ENCODE results near the gene TMEM161B. TPM values are rescaled to one million over a fixed set of nuclear protein-coding genes. Genes with fewer than 3 reads are reported as not detected.
"Not testable (repeated sequence)": the region's sequence is repeated elsewhere in the genome, so short reads cannot be mapped to it uniquely, and the experiment has no call there.

TMEM161B gene
- total RNA-seq, 4 donors from 2014 or later = 10.7 to 31.0 (median 25.3) TPM

- Histone ChIP-seq H3K27me3 (no peaks in the 10 kb centered on the region), H3K27ac (no peak overlapping the region), H3K9me3 (no peaks in the 10 kb centered on the region), H3K4me3 (no peak overlapping the region), H3K36me3 (peaks cover 0 to 12% (median 0%) of the 10 kb centered on the region in 3 donors), H3K4me1 (peaks cover 0 to 5% (median 0%) of the 10 kb centered on the region in 4 donors)
- no peak for DNase-seq
- no peak for TF ChIP-seq POLR2A (IDR thresholded peaks at IDR 0.05)
- TF ChIP-seq, protein P1, sequence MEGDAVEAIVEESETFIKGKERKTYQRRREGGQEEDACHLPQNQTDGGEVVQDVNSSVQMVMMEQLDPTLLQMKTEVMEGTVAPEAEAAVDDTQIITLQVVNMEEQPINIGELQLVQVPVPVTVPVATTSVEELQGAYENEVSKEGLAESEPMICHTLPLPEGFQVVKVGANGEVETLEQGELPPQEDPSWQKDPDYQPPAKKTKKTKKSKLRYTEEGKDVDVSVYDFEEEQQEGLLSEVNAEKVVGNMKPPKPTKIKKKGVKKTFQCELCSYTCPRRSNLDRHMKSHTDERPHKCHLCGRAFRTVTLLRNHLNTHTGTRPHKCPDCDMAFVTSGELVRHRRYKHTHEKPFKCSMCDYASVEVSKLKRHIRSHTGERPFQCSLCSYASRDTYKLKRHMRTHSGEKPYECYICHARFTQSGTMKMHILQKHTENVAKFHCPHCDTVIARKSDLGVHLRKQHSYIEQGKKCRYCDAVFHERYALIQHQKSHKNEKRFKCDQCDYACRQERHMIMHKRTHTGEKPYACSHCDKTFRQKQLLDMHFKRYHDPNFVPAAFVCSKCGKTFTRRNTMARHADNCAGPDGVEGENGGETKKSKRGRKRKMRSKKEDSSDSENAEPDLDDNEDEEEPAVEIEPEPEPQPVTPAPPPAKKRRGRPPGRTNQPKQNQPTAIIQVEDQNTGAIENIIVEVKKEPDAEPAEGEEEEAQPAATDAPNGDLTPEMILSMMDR (IDR thresholded peaks at IDR 0.05) = no peak
These were observed 7.7 kb upstream of the TMEM161B start for GRCh38 chr5:88276378-88276777.

GRCh38 chr5:88275581-88275980 lies 6.9 kb upstream of the TMEM161B start:
- no peaks in the 10 kb centered on the region for H3K27me3 ChIP-seq
- H3K9me3 ChIP-seq = no peaks in the 10 kb centered on the region
- peaks cover 0 to 7% (median 0%) of the 10 kb centered on the region in 4 donors for H3K4me1 ChIP-seq
- H3K27ac ChIP-seq = no peak overlapping the region
- H3K4me3 ChIP-seq = no peak overlapping the region
- H3K36me3 ChIP-seq = peaks cover 0 to 12% (median 0%) of the 10 kb centered on the region in 3 donors
- no peak for DNase-seq
- TF ChIP-seq POLR2A (IDR thresholded peaks at IDR 0.05) = no peak
- TF ChIP-seq, protein P1 (IDR thresholded peaks at IDR 0.05) = no peak

DNA sequence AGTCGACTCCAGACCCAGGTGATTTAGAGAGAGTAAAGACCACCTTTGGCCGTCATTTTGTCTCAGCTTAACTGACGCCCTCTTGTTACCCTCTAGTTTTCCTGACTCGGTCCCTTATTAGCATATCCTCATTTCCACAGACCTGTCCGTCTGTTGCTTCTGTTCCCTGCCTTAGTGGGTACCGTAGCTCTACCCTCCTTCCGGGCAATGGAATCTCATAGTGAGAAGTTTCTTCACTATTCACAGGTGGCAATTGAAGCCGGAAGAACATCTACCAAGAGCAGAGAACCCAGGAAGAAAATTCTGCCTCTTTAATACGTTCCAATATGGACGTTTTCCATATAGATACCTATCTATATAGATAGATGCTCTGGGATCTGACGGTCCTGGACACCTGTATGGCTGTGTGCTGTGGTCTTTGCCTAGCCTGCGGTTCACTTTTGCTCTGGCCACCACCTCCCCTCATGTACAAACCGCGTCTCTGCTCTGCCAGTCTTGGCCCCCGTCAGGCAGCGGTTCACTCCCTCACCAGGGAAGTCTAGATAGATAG lies 652 bp upstream of the TMEM161B start:
- Histone ChIP-seq H3K27me3 (no peaks in the 10 kb centered on the region), H3K27ac (peak overlapping the region; percentile 78 to 91 (median 80)), H3K4me3 (peak overlapping the region; percentile 46 to 91 (median 72)), H3K4me1 (peaks cover 0 to 34% (median 3%) of the 10 kb centered on the region in 4 donors), H3K36me3 (peaks cover 0 to 14% (median 0%) of the 10 kb centered on the region in 3 donors), H3K9me3 (no peaks in the 10 kb centered on the region)
- no peak for TF ChIP-seq POLR2A (IDR thresholded peaks at IDR 0.05)
- TF ChIP-seq, protein P1 (IDR thresholded peaks at IDR 0.05) = no peak
- no peak for DNase-seq

- not testable (repeated sequence) for H3K27me3 ChIP-seq, H3K4me3 ChIP-seq, H3K27ac ChIP-seq, H3K36me3 ChIP-seq, H3K9me3 ChIP-seq, DNase-seq
- H3K4me1 ChIP-seq = peaks cover 0 to 22% (median 3%) of the 10 kb centered on the region in 4 donors
These were observed 4.1 kb downstream of the TMEM161B start for GRCh38 chr5:88264565-88264964.

GRCh38 chr5:88263349-88263748 lies 5.3 kb downstream of the TMEM161B start:
- Histone ChIP-seq H3K9me3 (no peaks in the 10 kb centered on the region), H3K27me3 (no peaks in the 10 kb centered on the region), H3K4me3 (no peak overlapping the region), H3K36me3 (peaks cover 0 to 3% (median 0%) of the 10 kb centered on the region in 3 donors), H3K4me1 (peaks cover 0 to 20% (median 3%) of the 10 kb centered on the region in 4 donors), H3K27ac (no peak overlapping the region)
- TF ChIP-seq, protein P1 (IDR thresholded peaks at IDR 0.05) = no peak
- TF ChIP-seq POLR2A (IDR thresholded peaks at IDR 0.05) = no peak
- no peak for DNase-seq

DNA sequence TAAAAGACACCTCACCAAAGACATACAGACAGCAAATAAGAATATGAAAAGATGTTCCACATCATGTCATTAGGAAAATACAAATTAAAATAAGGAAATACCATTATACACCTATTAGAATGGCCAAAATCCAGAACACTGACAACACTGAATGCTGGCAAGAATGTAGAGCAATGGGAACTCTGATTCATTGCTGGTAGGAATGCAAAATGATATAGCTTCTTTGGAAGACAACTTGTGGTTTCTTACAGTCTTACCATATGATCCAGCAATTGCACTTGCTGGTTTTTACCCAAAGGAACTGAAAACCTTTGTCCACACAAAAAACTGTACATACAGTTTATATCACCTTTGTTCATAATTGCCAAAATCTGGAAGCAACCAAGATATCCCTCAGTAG lies 6.5 kb downstream of the TMEM161B start:
- no peak for DNase-seq
- Histone ChIP-seq H3K4me1 (peaks cover 0 to 10% (median 0%) of the 10 kb centered on the region in 4 donors), H3K27me3 (no peaks in the 10 kb centered on the region), H3K36me3 (peaks cover 0 to 3% (median 0%) of the 10 kb centered on the region in 3 donors), H3K27ac (no peak overlapping the region), H3K4me3 (no peak overlapping the region), H3K9me3 (no peaks in the 10 kb centered on the region)
- TF ChIP-seq, protein P1 (IDR thresholded peaks at IDR 0.05) = no peak
- no peak for TF ChIP-seq POLR2A (IDR thresholded peaks at IDR 0.05)

Measured in Peyer's patch (tissue), 4 donors.